ENCODE measurements around the gene FBXO31. TPM values are rescaled to one million over a fixed set of nuclear protein-coding genes. Genes with fewer than 3 reads are reported as not detected.

Gene FBXO31
- total and polyA plus RNA-seq, 2 donors from 2014 or later = 12.5 to 34.9 TPM

GRCh38 chr16:87393680-87394055 lies 10.1 kb upstream of the FBXO31 start:
- H3K27me3 ChIP-seq (ENCODE audit: control insufficient read depth, insufficient read depth, low read length) = no peaks in the 10 kb centered on the region
- H3K36me3 ChIP-seq (ENCODE audit: control insufficient read depth in 2 of 3, insufficient read depth in 3 of 3, low read length in 3 of 3) = peaks cover 0 to 4% (median 0%) of the 10 kb centered on the region in 3 donors
- peak overlapping the region in 1 of 2 donors; percentile 89 for H3K27ac ChIP-seq (ENCODE audit: low read depth in 2 of 2, low read length in 2 of 2)
- TF ChIP-seq, protein P1, sequence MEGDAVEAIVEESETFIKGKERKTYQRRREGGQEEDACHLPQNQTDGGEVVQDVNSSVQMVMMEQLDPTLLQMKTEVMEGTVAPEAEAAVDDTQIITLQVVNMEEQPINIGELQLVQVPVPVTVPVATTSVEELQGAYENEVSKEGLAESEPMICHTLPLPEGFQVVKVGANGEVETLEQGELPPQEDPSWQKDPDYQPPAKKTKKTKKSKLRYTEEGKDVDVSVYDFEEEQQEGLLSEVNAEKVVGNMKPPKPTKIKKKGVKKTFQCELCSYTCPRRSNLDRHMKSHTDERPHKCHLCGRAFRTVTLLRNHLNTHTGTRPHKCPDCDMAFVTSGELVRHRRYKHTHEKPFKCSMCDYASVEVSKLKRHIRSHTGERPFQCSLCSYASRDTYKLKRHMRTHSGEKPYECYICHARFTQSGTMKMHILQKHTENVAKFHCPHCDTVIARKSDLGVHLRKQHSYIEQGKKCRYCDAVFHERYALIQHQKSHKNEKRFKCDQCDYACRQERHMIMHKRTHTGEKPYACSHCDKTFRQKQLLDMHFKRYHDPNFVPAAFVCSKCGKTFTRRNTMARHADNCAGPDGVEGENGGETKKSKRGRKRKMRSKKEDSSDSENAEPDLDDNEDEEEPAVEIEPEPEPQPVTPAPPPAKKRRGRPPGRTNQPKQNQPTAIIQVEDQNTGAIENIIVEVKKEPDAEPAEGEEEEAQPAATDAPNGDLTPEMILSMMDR (IDR thresholded peaks at IDR 0.05; ENCODE audit: borderline replicate concordance, extremely low read depth, insufficient read depth) = no peak
- peaks cover 1 to 19% (median 14%) of the 10 kb centered on the region in 3 donors for H3K4me1 ChIP-seq (ENCODE audit: control insufficient read depth in 2 of 3, insufficient read depth in 2 of 3, low read depth in 1 of 3, low read length in 3 of 3)
- DNase-seq (no peak), FAIRE-seq (no peak)
- intact Hi-C loops (cut with DNase I) = no loop called here
- no peaks in the 10 kb centered on the region for H3K9me3 ChIP-seq (ENCODE audit: control insufficient read depth in 2 of 3, insufficient read depth in 1 of 3, low read length in 3 of 3)
- H3K4me3 ChIP-seq (ENCODE audit: low read length in 3 of 3) = peak overlapping the region; percentile 76 to 96 (median 89)
- H3K9ac ChIP-seq (ENCODE audit: low read length in 3 of 3) = peak overlapping the region; percentile 16 to 98 (median 46)

GRCh38 chr16:87392821-87393679 lies 9.5 kb upstream of the FBXO31 start:
- Histone ChIP-seq H3K27me3 (ENCODE audit: control insufficient read depth, insufficient read depth, low read length) (no peaks in the 10 kb centered on the region), H3K36me3 (ENCODE audit: control insufficient read depth in 2 of 3, insufficient read depth in 3 of 3, low read length in 3 of 3) (no peaks in the 10 kb centered on the region), H3K4me1 (ENCODE audit: control insufficient read depth in 2 of 3, insufficient read depth in 2 of 3, low read depth in 1 of 3, low read length in 3 of 3) (peaks cover 4 to 20% (median 14%) of the 10 kb centered on the region in 3 donors), H3K9me3 (ENCODE audit: control insufficient read depth in 2 of 3, insufficient read depth in 1 of 3, low read length in 3 of 3) (no peaks in the 10 kb centered on the region), H3K4me3 (ENCODE audit: low read length in 3 of 3) (peak overlapping the region; percentile 76 to 96 (median 89)), H3K27ac (ENCODE audit: low read depth in 2 of 2, low read length in 2 of 2) (peak overlapping the region; percentile 89 to 98), H3K9ac (ENCODE audit: low read length in 3 of 3) (peak overlapping the region; percentile 46 to 98 (median 95))
- peak; percentile 57 to 87 (median 78) for DNase-seq
- no peak for FAIRE-seq
- intact Hi-C loops (cut with DNase I) = no loop called here
- TF ChIP-seq, protein P1 (IDR thresholded peaks at IDR 0.05; ENCODE audit: borderline replicate concordance, extremely low read depth, insufficient read depth) = peak; percentile 33

DNA sequence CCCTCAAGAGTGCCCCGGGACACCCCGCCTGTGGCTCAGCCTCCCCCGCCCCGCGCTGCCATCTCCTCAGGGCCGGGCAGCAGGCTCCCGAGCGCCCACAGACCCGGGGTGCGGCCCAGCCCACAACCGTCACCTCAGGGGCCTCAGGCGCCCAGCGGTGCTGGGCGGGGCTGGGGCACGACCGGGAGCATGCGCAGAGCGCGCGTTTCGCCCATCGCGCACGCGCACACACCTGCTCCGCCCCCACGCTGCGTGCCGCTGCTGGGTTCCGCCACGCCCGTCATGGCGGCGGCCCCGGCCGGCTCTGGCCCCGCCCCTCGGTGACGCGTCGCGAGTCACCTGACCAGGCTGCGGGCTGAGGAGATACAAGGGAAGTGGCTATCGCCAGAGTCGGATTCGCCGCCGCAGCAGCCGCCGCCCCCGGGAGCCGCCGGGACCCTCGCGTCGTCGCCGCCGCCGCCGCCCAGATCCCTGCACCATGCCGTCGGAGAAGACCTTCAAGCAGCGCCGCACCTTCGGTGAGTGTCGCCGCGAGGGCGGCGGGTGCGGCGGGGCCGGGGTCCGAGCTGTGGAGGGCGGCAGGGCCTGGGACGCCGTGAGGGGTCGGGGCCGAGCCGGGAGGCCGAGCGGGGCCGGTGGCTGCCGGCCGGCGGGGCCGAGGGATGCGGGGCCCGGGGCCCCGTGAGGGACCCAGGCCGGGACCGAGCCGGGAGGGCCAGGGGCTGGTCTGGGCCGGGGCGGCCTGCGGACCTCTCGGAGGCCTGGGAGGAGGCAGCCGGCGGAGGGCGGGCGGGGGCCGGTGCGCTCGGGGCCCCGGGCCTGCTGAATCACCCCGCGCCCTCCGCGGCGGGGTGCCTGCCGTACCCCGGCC lies 8.6 kb upstream of the FBXO31 start, which contains the start of gene MAP1LC3B:
MAP1LC3B (plus strand) TSS at position 387 of the 871 bp plus-strand sequence; CDS start at position 479, 92 bp downstream.
- no peaks in the 10 kb centered on the region for H3K27me3 ChIP-seq (ENCODE audit: control insufficient read depth, insufficient read depth, low read length)
- no peaks in the 10 kb centered on the region for H3K36me3 ChIP-seq (ENCODE audit: control insufficient read depth in 2 of 3, insufficient read depth in 3 of 3, low read length in 3 of 3)
- FAIRE-seq (no peak), DNase-seq (peak; percentile 98 to 99 (median 99))
- H3K4me3 ChIP-seq (ENCODE audit: low read length in 3 of 3) = peak within 1 kb of the TSS; percentile 76 to 96 (median 89)
- H3K9ac ChIP-seq (ENCODE audit: low read length in 3 of 3) = peak within 1 kb of the TSS; percentile 46 to 98 (median 95)
- peak within 1 kb of the TSS; percentile 97 to 98 for H3K27ac ChIP-seq (ENCODE audit: low read depth in 2 of 2, low read length in 2 of 2)
- TF ChIP-seq, protein P1 (IDR thresholded peaks at IDR 0.05; ENCODE audit: borderline replicate concordance, extremely low read depth, insufficient read depth) = no peak
- no peaks in the 10 kb centered on the region for H3K9me3 ChIP-seq (ENCODE audit: control insufficient read depth in 2 of 3, insufficient read depth in 1 of 3, low read length in 3 of 3)
- intact Hi-C loops (cut with DNase I) = no loop called here
- peaks cover 8 to 23% (median 20%) of the 10 kb centered on the region in 3 donors for H3K4me1 ChIP-seq (ENCODE audit: control insufficient read depth in 2 of 3, insufficient read depth in 2 of 3, low read depth in 1 of 3, low read length in 3 of 3)

All from kidney (tissue), 14 donors.